Keratinocyte (primary cell): ENCODE measurements around the gene CUTA. TPM values are rescaled to one million over a fixed set of nuclear protein-coding genes. Genes with fewer than 3 reads are reported as not detected.

Source experiments
- DNase-seq: peaks from one replicate; pipeline ENCODE4 v3.0.0-alpha.2; 2011; ENCODE audit warnings: low read depth, missing footprints, low spot score
- FAIRE-seq: peaks from 2 replicates; lab custom pipeline; 2011; peaks lifted over from hg19 to GRCh38; lab: Jason Lieb, UNC
- H2AFZ ChIP-seq: 2 replicates; pipeline ENCODE4 v1.6.0; 2012; ENCODE audit warnings: low read length, control low read depth, inconsistent platforms; ENCODE audit not compliant: control insufficient read depth
- H3K27ac ChIP-seq: 2 replicates; pipeline ENCODE4 v1.5.1; 2011; ENCODE audit warnings: low read length; ENCODE audit not compliant: control insufficient read depth, insufficient read depth
- H3K27me3 ChIP-seq: 3 replicates; pipeline ENCODE4 v1.6.0; 2011; ENCODE audit warnings: low read length; ENCODE audit not compliant: control insufficient read depth, insufficient read depth; ENCODE audit errors: extremely low read depth
- H3K36me3 ChIP-seq, 2 experiments: 2 replicates in 1 of 2; 3 replicates in 1 of 2; pipeline ENCODE4 v1.5.1; 2011; ENCODE audit warnings: low read length in 2 of 2, mild to moderate bottlenecking in 1 of 2; ENCODE audit not compliant: control insufficient read depth in 2 of 2, insufficient read depth in 2 of 2; ENCODE audit errors: extremely low read depth in 1 of 2
- H3K4me1 ChIP-seq: 3 replicates; pipeline ENCODE4 v1.5.1; 2011; ENCODE audit warnings: low read length; ENCODE audit not compliant: control insufficient read depth, insufficient read depth; ENCODE audit errors: extremely low read depth
- H3K4me2 ChIP-seq: 3 replicates; pipeline ENCODE4 v1.6.0; 2011; ENCODE audit warnings: low read depth, low read length; ENCODE audit not compliant: control insufficient read depth, insufficient read depth; ENCODE audit errors: extremely low read depth
- H3K4me3 ChIP-seq, 3 experiments: fragments of 200-600 bp in 1 of 3; sonication (generic) in 1 of 3; 2 replicates in 2 of 3; 3 replicates in 1 of 3; pipeline ENCODE4 v1.5.1; 2011 to 2016; ENCODE audit warnings: low read length in 3 of 3, mild to moderate bottlenecking in 3 of 3, control low read depth in 2 of 3, inconsistent platforms in 1 of 3, low read depth in 1 of 3, mixed read lengths in 1 of 3, mixed run types in 1 of 3, moderate library complexity in 1 of 3; ENCODE audit not compliant: control insufficient read depth in 2 of 3, insufficient read depth in 2 of 3; ENCODE audit errors: extremely low read depth in 1 of 3
- H3K79me2 ChIP-seq: 2 replicates; pipeline ENCODE4 v1.6.0; 2012; ENCODE audit warnings: low read length; ENCODE audit not compliant: control insufficient read depth, insufficient read depth
- H3K9ac ChIP-seq: 3 replicates; pipeline ENCODE4 v1.6.0; 2011; ENCODE audit warnings: low read length; ENCODE audit not compliant: control insufficient read depth, insufficient read depth; ENCODE audit errors: extremely low read depth
- H3K9me1 ChIP-seq: 3 replicates; pipeline ENCODE4 v1.6.0; 2011; ENCODE audit warnings: low read length; ENCODE audit not compliant: control insufficient read depth, insufficient read depth; ENCODE audit errors: extremely low read depth
- H3K9me3 ChIP-seq: 2 replicates; pipeline ENCODE4 v1.5.1; 2012; ENCODE audit warnings: low read depth, low read length; ENCODE audit not compliant: control insufficient read depth
- H4K20me1 ChIP-seq: 3 replicates; pipeline ENCODE4 v1.6.0; 2011; ENCODE audit warnings: low read length; ENCODE audit not compliant: control insufficient read depth, insufficient read depth; ENCODE audit errors: extremely low read depth
- CTCF ChIP-seq, 3 experiments: IDR thresholded peaks in 1 of 3; conservative IDR thresholded peaks in 1 of 3; optimal IDR thresholded peaks in 1 of 3; 2 replicates in 2 of 3; 3 replicates in 1 of 3; pipeline versions ENCODE3 to v1.5.1; 2011; ENCODE audit warnings: low read length in 3 of 3, mild to moderate bottlenecking in 3 of 3, moderate library complexity in 2 of 3, control low read depth in 1 of 3, inconsistent platforms in 1 of 3; ENCODE audit not compliant: insufficient read depth in 2 of 3; ENCODE audit errors: extremely low read depth in 1 of 3
- EZH2 ChIP-seq: IDR thresholded peaks from one replicate; pipeline ENCODE4 v1.6.1; 2012; ENCODE audit warnings: inconsistent platforms, mild to moderate bottlenecking, low read length, moderate library complexity
- dilution Hi-C: fragments of 300-500 bp; cut with MboI; formaldehyde crosslinking; loops from one replicate; pipeline ENCODE4 v1.7.0; 2020; ENCODE audit warnings: low sequenced_read_pairs; ENCODE audit not compliant: extremely low pct_ligation_motif_present
- polyA plus RNA-seq, 5 experiments: library from polyadenylated mRNA; depleted of rRNA in 3 of 5; stranded (reverse) in 3 of 5; stranded (forward) in 1 of 5; unstranded in 1 of 5; fragments of >200 nt; gene quantifications; 1 replicate in 1 of 5; 2 replicates in 3 of 5; 3 replicates in 1 of 5; pipeline versions ENCODE4 v1.2.1 to v1.2.3, GENCODE V29; 2011 to 2012; ENCODE audit warnings: missing spikeins in 2 of 5, low read depth in 1 of 5, low replicate concordance in 1 of 5

Gene CUTA
- polyA plus RNA-seq, 1 donor (not counting 4 experiments of a cell fraction or from before 2014, with no cell fraction given) = 178 TPM

DNA sequence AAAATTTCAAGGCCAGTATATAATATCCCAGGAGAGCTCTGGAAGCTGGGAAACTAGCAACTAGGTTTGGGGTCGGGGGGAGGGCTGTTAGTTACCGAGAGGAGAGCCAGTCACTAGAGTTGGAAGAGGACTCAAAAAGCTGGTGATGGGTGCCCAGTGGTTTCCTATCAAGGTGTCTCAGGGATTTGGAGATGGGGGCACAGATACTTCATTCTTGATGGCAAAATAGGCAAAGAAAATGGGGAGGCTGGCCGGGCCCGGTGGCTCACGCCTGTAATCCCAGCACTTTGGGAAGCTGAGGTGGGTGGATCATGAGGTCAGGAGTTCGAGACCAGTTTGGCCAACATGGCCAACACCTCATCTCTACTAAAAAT lies 6.3 kb downstream of the CUTA start:
- peak overlapping the region; percentile 29 for H3K27ac ChIP-seq
- H3K79me2 ChIP-seq = peaks cover 14% of the 10 kb centered on the region
- no peak overlapping the region for H2AFZ ChIP-seq
- peaks cover 23 to 51% of the 10 kb centered on the region in 2 experiments for H3K36me3 ChIP-seq
- H4K20me1 ChIP-seq = peaks cover 4% of the 10 kb centered on the region
- dilution Hi-C loops = no loop called here
- H3K9me3 ChIP-seq = no peaks in the 10 kb centered on the region
- H3K4me2 ChIP-seq = peak overlapping the region; percentile 92
- no peak for DNase-seq
- H3K9me1 ChIP-seq = no peaks in the 10 kb centered on the region
- H3K4me3 ChIP-seq = peak overlapping the region; percentile 65 to 71 (median 67)
- H3K27me3 ChIP-seq = no peaks in the 10 kb centered on the region
- peaks cover 21% of the 10 kb centered on the region for H3K4me1 ChIP-seq
- no peak for TF ChIP-seq EZH2
- no peak for TF ChIP-seq CTCF (optimal IDR thresholded peaks at IDR 0.05 in 1 of 3, IDR thresholded peaks at IDR 0.05 in 1 of 3, conservative IDR thresholded peaks at IDR 0.05 in 1 of 3; ENCODE audit: extremely low read depth in 1 of 3, insufficient read depth in 2 of 3, low read length in 3 of 3)
- H3K9ac ChIP-seq = peak overlapping the region; percentile 73
- no peak for FAIRE-seq

GRCh38 chr6:33410711-33411631 lies 6.9 kb downstream of the CUTA start, which contains the start of gene PHF1:
Gene PHF1 (plus strand): TSS chr6:33411014. CDS start chr6:33412264, 1,250 bp downstream.
- Histone ChIP-seq H3K4me1 (peaks cover 15% of the 10 kb centered on the region), H3K4me3 (peak within 1 kb of the TSS; percentile 67 to 75 (median 72)), H3K27ac (peak within 1 kb of the TSS; percentile 83), H3K36me3 (peaks cover 22 to 51% of the 10 kb centered on the region in 2 experiments), H4K20me1 (no peaks in the 10 kb centered on the region), H3K9me1 (no peaks in the 10 kb centered on the region), H3K9ac (peak within 1 kb of the TSS; percentile 73), H3K27me3 (no peaks in the 10 kb centered on the region), H3K4me2 (peak within 1 kb of the TSS; percentile 92), H2AFZ (peak within 1 kb of the TSS; percentile 84), H3K79me2 (peaks cover 8% of the 10 kb centered on the region), H3K9me3 (no peaks in the 10 kb centered on the region)
- dilution Hi-C loops = no loop called here
- no peak for TF ChIP-seq EZH2
- no peak for TF ChIP-seq CTCF (optimal IDR thresholded peaks at IDR 0.05 in 1 of 3, IDR thresholded peaks at IDR 0.05 in 1 of 3, conservative IDR thresholded peaks at IDR 0.05 in 1 of 3; ENCODE audit: extremely low read depth in 1 of 3, insufficient read depth in 2 of 3, low read length in 3 of 3)
- no peak for FAIRE-seq
- no peak for DNase-seq
